GM19099 (cell line): ENCODE measurements around the gene ARHGEF17.

Experiments used
- POLR2A ChIP-seq: IDR thresholded peaks from 3 replicates; pipeline ENCODE4 v1.6.1; 2011; ENCODE audit warnings: low read depth; ENCODE audit not compliant: insufficient read length; ENCODE audit errors: extremely low read depth

Gene ARHGEF17

GRCh38 chr11:73308003-73308960 lies at the start of gene ARHGEF17:
ARHGEF17 (plus strand) TSS chr11:73308276; CDS start chr11:73308639, 363 bp downstream.
- TF ChIP-seq POLR2A = peak; percentile 9

GRCh38 chr11:73259406-73260126 lies 48.5 kb upstream of the ARHGEF17 start:
- no peak for TF ChIP-seq POLR2A

- TF ChIP-seq POLR2A = no peak
Observed at GRCh38 chr11:73260127-73260457, 48.0 kb upstream of the ARHGEF17 start.

GRCh38 chr11:73262851-73263495 lies 45.1 kb upstream of the ARHGEF17 start:
- TF ChIP-seq POLR2A = no peak

GRCh38 chr11:73263640-73264039 lies 44.4 kb upstream of the ARHGEF17 start:
- no peak for TF ChIP-seq POLR2A

GRCh38 chr11:73265278-73265810 lies 42.7 kb upstream of the ARHGEF17 start:
- no peak for TF ChIP-seq POLR2A

- no peak for TF ChIP-seq POLR2A
Observed at GRCh38 chr11:73265853-73266645, 42.0 kb upstream of the ARHGEF17 start.

GRCh38 chr11:73266646-73267020 lies 41.4 kb upstream of the ARHGEF17 start:
- no peak for TF ChIP-seq POLR2A

- no peak for TF ChIP-seq POLR2A
Observed at GRCh38 chr11:73267122-73267846, 40.8 kb upstream of the ARHGEF17 start.

GRCh38 chr11:73267906-73268540 lies 40.1 kb upstream of the ARHGEF17 start:
- TF ChIP-seq POLR2A = no peak

GRCh38 chr11:73268671-73269271 lies 39.3 kb upstream of the ARHGEF17 start:
- no peak for TF ChIP-seq POLR2A

- TF ChIP-seq POLR2A = no peak
Observed at GRCh38 chr11:73269459-73270015, 38.5 kb upstream of the ARHGEF17 start.
